Measurements from ENCODE around the gene TM6SF1.

GRCh38 chr15:83155942-83156341, 48.5 kb downstream of the TM6SF1 start:
- TF ChIP-seq CTCF (IDR thresholded peaks at IDR 0.05), result no peak
- no peak for TF ChIP-seq POLR2A (IDR thresholded peaks at IDR 0.05)

Data from tibial nerve (tissue), 3 donors.